GM12892 (cell line): ENCODE results near the gene AANAT.

Experiments
- POLR2A ChIP-seq: IDR thresholded peaks from 2 replicates; pipeline ENCODE4 v1.6.1; 2011; ENCODE audit warnings: low read depth, low read length, control low read depth
- TAF1 ChIP-seq: IDR thresholded peaks from 2 replicates; pipeline ENCODE4 v1.6.1; 2011; ENCODE audit warnings: low read depth, mild to moderate bottlenecking, control low read depth, low read length, borderline replicate concordance

DNA sequence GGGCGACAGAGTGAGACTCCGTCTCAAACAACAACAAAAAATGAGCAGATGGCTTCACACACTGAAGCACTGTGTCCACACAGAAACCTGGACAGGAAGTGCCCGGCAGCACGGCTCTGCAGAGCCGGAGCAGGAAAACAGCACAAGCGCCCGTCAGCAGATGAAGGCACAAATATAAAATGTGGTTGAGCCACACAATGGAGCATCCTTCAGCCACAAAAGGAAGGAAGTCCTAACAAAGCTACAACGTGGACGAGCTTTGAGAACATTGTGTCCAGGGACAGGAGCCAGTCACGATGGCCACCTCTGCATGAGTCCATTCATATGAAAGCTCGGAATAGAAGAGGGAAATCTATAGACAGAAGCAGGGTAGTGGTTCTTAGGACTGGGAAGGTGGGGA, 18.2 kb downstream of the AANAT start:
- TF ChIP-seq POLR2A: no peak
- TF ChIP-seq TAF1: no peak
